HepG2 (cell line): ENCODE results near the gene NELFB. TPM values are rescaled to one million over a fixed set of nuclear protein-coding genes. Genes with fewer than 3 reads are reported as not detected.

ENCODE experiments used
- CAMTA2 ChIP-seq: sonication (generic); formaldehyde crosslinking; IDR thresholded peaks from 2 replicates; pipeline ENCODE4 v1.4.0; 2020; ENCODE audit warnings: mild to moderate bottlenecking, missing genetic modification reagents, borderline replicate concordance
- EP300 ChIP-seq, 3 experiments: sonication (generic) in 1 of 3; formaldehyde crosslinking in 1 of 3; IDR thresholded peaks; 2 replicates each; pipeline versions ENCODE4 v1.5.1 to v1.6.1; 2011 to 2020; ENCODE audit warnings: low read depth in 2 of 3, low read length in 2 of 3, borderline replicate concordance in 1 of 3, improper control_type of control experiment in 1 of 3, mild to moderate bottlenecking in 1 of 3, missing genetic modification reagents in 1 of 3, moderate library complexity in 1 of 3
- HMG20B ChIP-seq: conservative IDR thresholded peaks from 2 replicates; pipeline ENCODE4 v1.6.1; 2016; ENCODE audit warnings: missing genetic modification reagents, missing compliant biosample characterization
- JUND ChIP-seq: sonication (generic); formaldehyde crosslinking; IDR thresholded peaks from 2 replicates; pipeline ENCODE4 v1.8.0; 2022; ENCODE audit warnings: mild to moderate bottlenecking, missing genetic modification reagents
- MTA3 ChIP-seq: sonication (generic); formaldehyde crosslinking; IDR thresholded peaks from 2 replicates; pipeline ENCODE4 v1.4.0; 2020; ENCODE audit warnings: missing genetic modification reagents
- MTF2 ChIP-seq: sonication (generic); formaldehyde crosslinking; IDR thresholded peaks from 2 replicates; pipeline ENCODE4 v1.5.0; 2020; ENCODE audit warnings: missing genetic modification reagents, borderline replicate concordance
- NFATC3 ChIP-seq: sonication (generic); formaldehyde crosslinking; IDR thresholded peaks from 2 replicates; pipeline ENCODE4 v1.5.1; 2020; ENCODE audit warnings: mild to moderate bottlenecking, missing genetic modification reagents
- RARA ChIP-seq: IDR thresholded peaks from 2 replicates; pipeline ENCODE4 v1.6.1; 2016; ENCODE audit warnings: missing genetic modification reagents, missing compliant biosample characterization
- RFX1 ChIP-seq: fragments of 450-650 bp; IDR thresholded peaks from 2 replicates; pipeline ENCODE4 v1.6.1; 2017
- ZFP1 ChIP-seq: IDR thresholded peaks from 2 replicates; pipeline ENCODE4 v1.6.1; 2016
- ZFY ChIP-seq: sonication (generic); formaldehyde crosslinking; IDR thresholded peaks from 2 replicates; pipeline ENCODE4 v1.4.0; 2020; ENCODE audit warnings: missing genetic modification reagents
- ZNF430 ChIP-seq: sonication (generic); formaldehyde crosslinking; IDR thresholded peaks from 2 replicates; pipeline ENCODE4 v1.9.0; 2021; ENCODE audit warnings: mild to moderate bottlenecking, missing genetic modification reagents
- polyA plus RNA-seq, 8 experiments: library from polyadenylated mRNA; depleted of rRNA in 3 of 8; stranded (reverse) in 7 of 8; unstranded in 1 of 8; fragments of >200 nt; fragmentation: Illumina TruSeq in 4 of 8; extraction: Trizol in 4 of 8; gene quantifications; 2 replicates each; pipeline versions ENCODE4 v1.2.1 to v1.2.3, GENCODE V29; 2011 to 2016; ENCODE audit warnings: low read depth in 4 of 8, missing spikeins in 1 of 8, mixed read lengths in 1 of 8; ENCODE audit not compliant: insufficient read depth in 1 of 8
- total RNA-seq, 5 experiments: library from RNA; depleted of rRNA; stranded (reverse); fragments of >200 nt; fragmentation: Illumina TruSeq; extraction: Trizol; gene quantifications; 2 replicates each; pipeline ENCODE4 v1.2.3, GENCODE V29; 2016; ENCODE audit warnings: low read depth in 1 of 5
- TF ChIP-seq, protein P1 (sequence below): sonication (generic); formaldehyde crosslinking; IDR thresholded peaks from 2 replicates; pipeline ENCODE4 v1.5.0; 2020; ENCODE audit warnings: mild to moderate bottlenecking, missing genetic modification reagents
- TF ChIP-seq, protein P2 (sequence below): sonication (generic); formaldehyde crosslinking; IDR thresholded peaks from 2 replicates; pipeline ENCODE4 v1.9.0; 2021; ENCODE audit warnings: mild to moderate bottlenecking, missing genetic modification reagents
- TF ChIP-seq, protein P3 (sequence below): sonication (generic); formaldehyde crosslinking; IDR thresholded peaks from 2 replicates; pipeline ENCODE4 v1.4.0; 2020; ENCODE audit warnings: missing genetic modification reagents, low read depth, mild to moderate bottlenecking, borderline replicate concordance
- TF ChIP-seq, protein P4 (sequence below): IDR thresholded peaks from 2 replicates; pipeline ENCODE4 v1.6.1; 2016; ENCODE audit warnings: low read depth, control low read depth
- TF ChIP-seq, protein P5 (sequence below): sonication (generic); formaldehyde crosslinking; IDR thresholded peaks from 2 replicates; pipeline ENCODE4 v1.4.0; 2020; ENCODE audit warnings: missing genetic modification reagents

Gene NELFB
- total and polyA plus RNA-seq, 2 of the 13 experiments (the other 11 are each of a cell fraction or from before 2014, with no cell fraction given), result 26.5 to 45.8 TPM

DNA sequence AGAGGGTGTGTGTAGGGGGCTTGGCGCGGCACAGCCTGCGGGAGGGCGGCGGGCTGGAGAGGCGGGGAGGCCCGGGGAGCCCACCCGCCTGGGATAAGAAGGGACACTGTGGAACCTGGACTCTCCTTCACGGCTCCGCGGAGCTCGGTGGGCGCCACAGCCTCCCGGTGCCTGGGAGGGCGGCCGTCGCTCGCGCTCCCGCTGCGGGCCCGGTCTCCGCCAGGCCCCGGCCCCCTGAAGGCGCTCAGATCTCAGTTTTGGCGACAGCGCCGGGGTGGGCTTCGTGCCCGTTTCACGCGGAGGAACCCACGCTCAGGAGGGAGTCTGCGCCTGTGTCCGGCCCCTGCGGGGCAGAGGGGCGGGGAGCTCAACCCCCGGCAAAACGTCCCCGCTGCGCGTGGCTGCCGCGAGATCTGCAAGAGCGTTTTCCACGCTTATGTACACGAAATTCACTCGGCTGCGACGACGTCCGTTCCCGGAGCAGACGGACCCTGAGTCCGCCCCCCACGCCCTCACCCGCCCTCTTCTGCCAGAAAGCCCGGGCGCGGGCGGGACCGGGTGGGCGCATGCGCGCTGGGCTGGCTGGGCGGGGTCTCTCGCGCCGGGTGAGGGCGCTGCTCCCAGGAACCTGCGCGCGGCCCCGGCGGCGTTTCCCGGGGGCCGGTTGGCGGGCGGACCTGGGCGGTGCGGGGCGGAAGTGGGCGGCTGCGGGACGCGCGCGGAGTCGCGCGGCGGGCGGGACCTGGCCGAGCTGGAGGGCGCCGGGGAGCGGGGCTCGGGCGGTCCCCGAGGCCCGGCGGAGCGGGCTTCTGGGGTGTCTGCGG is at the start of gene NELFB (continued):
- TF ChIP-seq, protein P1, sequence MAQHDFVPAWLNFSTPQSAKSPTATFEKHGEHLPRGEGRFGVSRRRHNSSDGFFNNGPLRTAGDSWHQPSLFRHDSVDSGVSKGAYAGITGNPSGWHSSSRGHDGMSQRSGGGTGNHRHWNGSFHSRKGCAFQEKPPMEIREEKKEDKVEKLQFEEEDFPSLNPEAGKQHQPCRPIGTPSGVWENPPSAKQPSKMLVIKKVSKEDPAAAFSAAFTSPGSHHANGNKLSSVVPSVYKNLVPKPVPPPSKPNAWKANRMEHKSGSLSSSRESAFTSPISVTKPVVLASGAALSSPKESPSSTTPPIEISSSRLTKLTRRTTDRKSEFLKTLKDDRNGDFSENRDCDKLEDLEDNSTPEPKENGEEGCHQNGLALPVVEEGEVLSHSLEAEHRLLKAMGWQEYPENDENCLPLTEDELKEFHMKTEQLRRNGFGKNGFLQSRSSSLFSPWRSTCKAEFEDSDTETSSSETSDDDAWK (CRISPR knock-in tag), result no peak
- TF ChIP-seq, protein P2, sequence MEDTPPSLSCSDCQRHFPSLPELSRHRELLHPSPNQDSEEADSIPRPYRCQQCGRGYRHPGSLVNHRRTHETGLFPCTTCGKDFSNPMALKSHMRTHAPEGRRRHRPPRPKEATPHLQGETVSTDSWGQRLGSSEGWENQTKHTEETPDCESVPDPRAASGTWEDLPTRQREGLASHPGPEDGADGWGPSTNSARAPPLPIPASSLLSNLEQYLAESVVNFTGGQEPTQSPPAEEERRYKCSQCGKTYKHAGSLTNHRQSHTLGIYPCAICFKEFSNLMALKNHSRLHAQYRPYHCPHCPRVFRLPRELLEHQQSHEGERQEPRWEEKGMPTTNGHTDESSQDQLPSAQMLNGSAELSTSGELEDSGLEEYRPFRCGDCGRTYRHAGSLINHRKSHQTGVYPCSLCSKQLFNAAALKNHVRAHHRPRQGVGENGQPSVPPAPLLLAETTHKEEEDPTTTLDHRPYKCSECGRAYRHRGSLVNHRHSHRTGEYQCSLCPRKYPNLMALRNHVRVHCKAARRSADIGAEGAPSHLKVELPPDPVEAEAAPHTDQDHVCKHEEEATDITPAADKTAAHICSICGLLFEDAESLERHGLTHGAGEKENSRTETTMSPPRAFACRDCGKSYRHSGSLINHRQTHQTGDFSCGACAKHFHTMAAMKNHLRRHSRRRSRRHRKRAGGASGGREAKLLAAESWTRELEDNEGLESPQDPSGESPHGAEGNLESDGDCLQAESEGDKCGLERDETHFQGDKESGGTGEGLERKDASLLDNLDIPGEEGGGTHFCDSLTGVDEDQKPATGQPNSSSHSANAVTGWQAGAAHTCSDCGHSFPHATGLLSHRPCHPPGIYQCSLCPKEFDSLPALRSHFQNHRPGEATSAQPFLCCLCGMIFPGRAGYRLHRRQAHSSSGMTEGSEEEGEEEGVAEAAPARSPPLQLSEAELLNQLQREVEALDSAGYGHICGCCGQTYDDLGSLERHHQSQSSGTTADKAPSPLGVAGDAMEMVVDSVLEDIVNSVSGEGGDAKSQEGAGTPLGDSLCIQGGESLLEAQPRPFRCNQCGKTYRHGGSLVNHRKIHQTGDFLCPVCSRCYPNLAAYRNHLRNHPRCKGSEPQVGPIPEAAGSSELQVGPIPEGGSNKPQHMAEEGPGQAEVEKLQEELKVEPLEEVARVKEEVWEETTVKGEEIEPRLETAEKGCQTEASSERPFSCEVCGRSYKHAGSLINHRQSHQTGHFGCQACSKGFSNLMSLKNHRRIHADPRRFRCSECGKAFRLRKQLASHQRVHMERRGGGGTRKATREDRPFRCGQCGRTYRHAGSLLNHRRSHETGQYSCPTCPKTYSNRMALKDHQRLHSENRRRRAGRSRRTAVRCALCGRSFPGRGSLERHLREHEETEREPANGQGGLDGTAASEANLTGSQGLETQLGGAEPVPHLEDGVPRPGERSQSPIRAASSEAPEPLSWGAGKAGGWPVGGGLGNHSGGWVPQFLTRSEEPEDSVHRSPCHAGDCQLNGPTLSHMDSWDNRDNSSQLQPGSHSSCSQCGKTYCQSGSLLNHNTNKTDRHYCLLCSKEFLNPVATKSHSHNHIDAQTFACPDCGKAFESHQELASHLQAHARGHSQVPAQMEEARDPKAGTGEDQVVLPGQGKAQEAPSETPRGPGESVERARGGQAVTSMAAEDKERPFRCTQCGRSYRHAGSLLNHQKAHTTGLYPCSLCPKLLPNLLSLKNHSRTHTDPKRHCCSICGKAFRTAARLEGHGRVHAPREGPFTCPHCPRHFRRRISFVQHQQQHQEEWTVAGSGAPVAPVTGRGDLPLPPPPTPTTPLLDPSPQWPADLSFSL (CRISPR knock-in tag), result no peak
- TF ChIP-seq, protein P3, sequence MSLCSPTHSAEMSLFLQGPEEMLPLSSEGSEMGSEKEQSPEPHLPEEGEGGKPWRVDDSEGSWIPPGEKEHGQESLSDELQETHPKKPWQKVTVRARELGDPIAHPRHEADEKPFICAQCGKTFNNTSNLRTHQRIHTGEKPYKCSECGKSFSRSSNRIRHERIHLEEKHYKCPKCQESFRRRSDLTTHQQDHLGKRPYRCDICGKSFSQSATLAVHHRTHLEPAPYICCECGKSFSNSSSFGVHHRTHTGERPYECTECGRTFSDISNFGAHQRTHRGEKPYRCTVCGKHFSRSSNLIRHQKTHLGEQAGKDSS (CRISPR knock-in tag), result no peak
- TF ChIP-seq ZFY, result peak; percentile 63
- TF ChIP-seq HMG20B (CRISPR knock-in tag), result no peak
- TF ChIP-seq RFX1, result no peak
- no peak for TF ChIP-seq ZFP1 (CRISPR knock-in tag)
- TF ChIP-seq, protein P4, sequence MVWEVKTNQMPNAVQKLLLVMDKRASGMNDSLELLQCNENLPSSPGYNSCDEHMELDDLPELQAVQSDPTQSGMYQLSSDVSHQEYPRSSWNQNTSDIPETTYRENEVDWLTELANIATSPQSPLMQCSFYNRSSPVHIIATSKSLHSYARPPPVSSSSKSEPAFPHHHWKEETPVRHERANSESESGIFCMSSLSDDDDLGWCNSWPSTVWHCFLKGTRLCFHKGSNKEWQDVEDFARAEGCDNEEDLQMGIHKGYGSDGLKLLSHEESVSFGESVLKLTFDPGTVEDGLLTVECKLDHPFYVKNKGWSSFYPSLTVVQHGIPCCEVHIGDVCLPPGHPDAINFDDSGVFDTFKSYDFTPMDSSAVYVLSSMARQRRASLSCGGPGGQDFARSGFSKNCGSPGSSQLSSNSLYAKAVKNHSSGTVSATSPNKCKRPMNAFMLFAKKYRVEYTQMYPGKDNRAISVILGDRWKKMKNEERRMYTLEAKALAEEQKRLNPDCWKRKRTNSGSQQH (CRISPR knock-in tag), result 0 out of 2 replicates have a peak, but pooled peaks have one; percentile 37
- TF ChIP-seq EP300 (IDR thresholded peaks at IDR 0.05; ENCODE audit: low read depth in 2 of 2, low read length in 2 of 2), result no peak
- no peak for TF ChIP-seq EP300 (CRISPR knock-in tag; IDR thresholded peaks at IDR 0.05; ENCODE audit: borderline replicate concordance)
- TF ChIP-seq RARA (CRISPR knock-in tag), result no peak
- TF ChIP-seq MTF2 (CRISPR knock-in tag), result no peak
- TF ChIP-seq NFATC3 (CRISPR knock-in tag), result no peak
- TF ChIP-seq JUND, result no peak
- TF ChIP-seq, protein P5, sequence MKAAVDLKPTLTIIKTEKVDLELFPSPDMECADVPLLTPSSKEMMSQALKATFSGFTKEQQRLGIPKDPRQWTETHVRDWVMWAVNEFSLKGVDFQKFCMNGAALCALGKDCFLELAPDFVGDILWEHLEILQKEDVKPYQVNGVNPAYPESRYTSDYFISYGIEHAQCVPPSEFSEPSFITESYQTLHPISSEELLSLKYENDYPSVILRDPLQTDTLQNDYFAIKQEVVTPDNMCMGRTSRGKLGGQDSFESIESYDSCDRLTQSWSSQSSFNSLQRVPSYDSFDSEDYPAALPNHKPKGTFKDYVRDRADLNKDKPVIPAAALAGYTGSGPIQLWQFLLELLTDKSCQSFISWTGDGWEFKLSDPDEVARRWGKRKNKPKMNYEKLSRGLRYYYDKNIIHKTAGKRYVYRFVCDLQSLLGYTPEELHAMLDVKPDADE (CRISPR knock-in tag), result no peak
- peak; percentile 87 for TF ChIP-seq ZNF430 (CRISPR knock-in tag)
- TF ChIP-seq CAMTA2 (CRISPR knock-in tag), result peak; percentile 45; the same call in 1 of the 2 replicates
- no peak for TF ChIP-seq MTA3 (CRISPR knock-in tag)
